Stomach (tissue), 9 donors: Measurements from ENCODE around the gene C1QB. TPM values are rescaled to one million over a fixed set of nuclear protein-coding genes. Genes with fewer than 3 reads are reported as not detected.

Experiments
- DNase-seq, 2 donors: peaks; one replicate each; pipeline versions ENCODE4 v3.0.0 to v3.0.0-alpha.2; 2013 to 2019
- H3K27ac ChIP-seq, 5 donors: fragments of 200-600 bp in 4 of 5; sonication (generic) in 4 of 5; one replicate each; pipeline ENCODE4 v1.5.1; 2013 to 2019; ENCODE audit warnings: mild to moderate bottlenecking in 1 of 5, moderate library complexity in 1 of 5
- H3K27me3 ChIP-seq, 3 donors: fragments of 200-600 bp; sonication (generic); one replicate each; pipeline ENCODE4 v1.5.1; 2017 to 2019; ENCODE audit warnings: mixed run types in 1 of 3
- H3K36me3 ChIP-seq, 4 donors: fragments of 200-600 bp; sonication (generic); 1 replicate in 3 of 4; 2 replicates in 1 of 4; pipeline ENCODE4 v1.5.1; 2016 to 2019
- H3K4me1 ChIP-seq, 4 donors: fragments of 200-600 bp; sonication (generic); one replicate each; pipeline ENCODE4 v1.5.1; 2016 to 2019
- H3K4me3 ChIP-seq, 4 donors: fragments of 200-600 bp; sonication (generic) in 3 of 4; one replicate each; pipeline ENCODE4 v1.5.1; 2016 to 2019; ENCODE audit warnings: mild to moderate bottlenecking in 1 of 4
- H3K9me3 ChIP-seq, 4 donors: fragments of 200-600 bp; sonication (generic); one replicate each; pipeline ENCODE4 v1.5.1; 2016 to 2019
- CTCF ChIP-seq, 7 experiments: fragments of 450-650 bp in 4 of 7; fragments of 200-600 bp in 3 of 7; sonication (generic) in 3 of 7; IDR thresholded peaks; one replicate each; pipeline ENCODE4 v1.5.1; 2016 to 2019; ENCODE audit warnings: antibody characterized with exemption in 7 of 7, control low read depth in 2 of 7, mild to moderate bottlenecking in 1 of 7
- EP300 ChIP-seq: sonication (generic); formaldehyde crosslinking; IDR thresholded peaks from one replicate; pipeline ENCODE4 v1.6.1; 2017; ENCODE audit warnings: antibody characterized with exemption
- POLR2A ChIP-seq, 4 donors: fragments of 450-650 bp; IDR thresholded peaks; one replicate each; pipeline ENCODE4 v1.6.1; 2016; ENCODE audit warnings: antibody characterized with exemption in 4 of 4, control low read depth in 2 of 4, mild to moderate bottlenecking in 1 of 4, moderate library complexity in 1 of 4
- POLR2AphosphoS5 ChIP-seq, 3 donors: sonication (generic); formaldehyde crosslinking; IDR thresholded peaks; one replicate each; pipeline ENCODE4 v1.6.1; 2016; ENCODE audit warnings: antibody characterized with exemption in 3 of 3
- WGBS, 5 donors: extraction: QIAGEN DNeasy Blood & Tissue Kit in 3 of 5; methylation state at CpG; one replicate each; pipeline versions ENCODE4 v1.1.5 to v1.1.7; 2013 to 2018; 5-methylcytosine and 5-hydroxymethylcytosine counted together
- intact Hi-C: fragments of 100-400 bp; cut with DNase I; formaldehyde crosslinking; loops from one replicate; pipeline ENCODE4 v1.15.1; 2023; ENCODE audit warnings: low total_unique reads
- polyA plus RNA-seq, 3 donors: library from polyadenylated mRNA; stranded (reverse); fragments of 200-250 nt; gene quantifications; one replicate each; pipeline ENCODE4 v1.2.3, GENCODE V29; 2013
- total RNA-seq, 5 donors: library from RNA; depleted of rRNA; stranded (reverse); fragments of >200 nt; gene quantifications; one replicate each; pipeline versions ENCODE4 v1.1.0 to v1.2.3, GENCODE V29; 2014 to 2016
- donor health status: healthy with polysubstance abuse.
- donor health status: Bipolar disorder and iron deficiency.
- donor health status: healthy.

The C1QB gene
- total and polyA plus RNA-seq, 8 donors: 49.8 to 223 (median 81.2) TPM

- H3K36me3 ChIP-seq: no peaks in the 10 kb centered on the region
- no peak overlapping the region for H3K27ac ChIP-seq
- peaks cover 0 to 66% (median 0%) of the 10 kb centered on the region in 3 donors for H3K27me3 ChIP-seq
- WGBS, 5 donors: 81 to 86% (median 84%) methylated on average over 17 to 23 of the region's 23 CpGs
- H3K4me1 ChIP-seq: peaks cover 0 to 10% (median 7%) of the 10 kb centered on the region in 4 donors
- TF ChIP-seq POLR2A (IDR thresholded peaks at IDR 0.05): no peak
- intact Hi-C loops: no loop called here
- H3K4me3 ChIP-seq: peak overlapping the region in 3 of 4 donors; percentile 15 to 31 (median 22)
- H3K9me3 ChIP-seq: no peaks in the 10 kb centered on the region
- DNase-seq: no peak
Observed at GRCh38 chr1:22638476-22639234, 14.4 kb upstream of the C1QB start.

DNA sequence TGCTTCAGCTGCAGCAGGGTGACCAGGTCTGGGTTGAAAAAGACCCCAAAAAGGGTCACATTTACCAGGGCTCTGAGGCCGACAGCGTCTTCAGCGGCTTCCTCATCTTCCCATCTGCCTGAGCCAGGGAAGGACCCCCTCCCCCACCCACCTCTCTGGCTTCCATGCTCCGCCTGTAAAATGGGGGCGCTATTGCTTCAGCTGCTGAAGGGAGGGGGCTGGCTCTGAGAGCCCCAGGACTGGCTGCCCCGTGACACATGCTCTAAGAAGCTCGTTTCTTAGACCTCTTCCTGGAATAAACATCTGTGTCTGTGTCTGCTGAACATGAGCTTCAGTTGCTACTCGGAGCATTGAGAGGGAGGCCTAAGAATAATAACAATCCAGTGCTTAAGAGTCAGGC lies 13.8 kb upstream of the C1QB start:
- Histone ChIP-seq H3K9me3 (no peaks in the 10 kb centered on the region), H3K27ac (no peak overlapping the region), H3K36me3 (no peaks in the 10 kb centered on the region), H3K4me3 (peak overlapping the region in 2 of 4 donors; percentile 22 to 31), H3K4me1 (peaks cover 0 to 10% (median 7%) of the 10 kb centered on the region in 4 donors), H3K27me3 (peaks cover 0 to 72% (median 0%) of the 10 kb centered on the region in 3 donors)
- 32 to 47% (median 44%) methylated on average over 8 of the region's 8 CpGs for WGBS, 5 donors
- TF ChIP-seq POLR2AphosphoS5 (IDR thresholded peaks at IDR 0.05) (no peak), POLR2A (IDR thresholded peaks at IDR 0.05) (no peak), CTCF (IDR thresholded peaks at IDR 0.05) (no peak), EP300 (no peak)
- DNase-seq: peak in 1 of 2 donors; percentile 48
- intact Hi-C loops: no loop called here

GRCh38 chr1:22641247-22641646 lies 11.8 kb upstream of the C1QB start:
- 53 to 70% (median 62%) methylated on average over 8 of the region's 8 CpGs for WGBS, 5 donors
- Histone ChIP-seq H3K9me3 (no peaks in the 10 kb centered on the region), H3K36me3 (no peaks in the 10 kb centered on the region), H3K27ac (no peak overlapping the region), H3K4me3 (no peak overlapping the region), H3K4me1 (peaks cover 0 to 10% (median 7%) of the 10 kb centered on the region in 4 donors), H3K27me3 (peaks cover 0 to 63% (median 0%) of the 10 kb centered on the region in 3 donors)
- intact Hi-C loops: loop anchor here (2.0 kb wide), 1 partner anchor 220 kb away; no protein-coding TSS in a partner anchor
- TF ChIP-seq EP300: no peak
- TF ChIP-seq POLR2A (IDR thresholded peaks at IDR 0.05): no peak
- TF ChIP-seq POLR2AphosphoS5 (IDR thresholded peaks at IDR 0.05): no peak
- TF ChIP-seq CTCF (IDR thresholded peaks at IDR 0.05): no peak
- no peak for DNase-seq

GRCh38 chr1:22641906-22642636 lies 11.0 kb upstream of the C1QB start:
- DNase-seq: peak; percentile 88 to 90
- H3K4me3 ChIP-seq: no peak overlapping the region

More at GRCh38 chr1:22641906-22642636, 11.0 kb upstream of the C1QB start:
- TF ChIP-seq POLR2A (IDR thresholded peaks at IDR 0.05) (no peak), POLR2AphosphoS5 (IDR thresholded peaks at IDR 0.05) (peak in 1 of 3 donors; percentile 55), EP300 (no peak), CTCF (IDR thresholded peaks at IDR 0.05) (peak in 6 of 7 experiments; percentile 12 to 89 (median 82))
- intact Hi-C loops: loop anchor here (2.0 kb wide), 1 partner anchor 221 kb away; no protein-coding TSS in a partner anchor
- no peaks in the 10 kb centered on the region for H3K9me3 ChIP-seq
- no peaks in the 10 kb centered on the region for H3K36me3 ChIP-seq
- 7 to 13% (median 8%) methylated on average over 9 to 18 of the region's 18 CpGs for WGBS, 5 donors
- peaks cover 0 to 59% (median 0%) of the 10 kb centered on the region in 3 donors for H3K27me3 ChIP-seq
- H3K27ac ChIP-seq: peak overlapping the region in 1 of 5 donors; percentile 8
- peaks cover 0 to 10% (median 7%) of the 10 kb centered on the region in 4 donors for H3K4me1 ChIP-seq
